ENCODE data around the gene GIT2. TPM values are rescaled to one million over a fixed set of nuclear protein-coding genes. Genes with fewer than 3 reads are reported as not detected.

The GIT2 gene
- total and polyA plus RNA-seq, 2 of the 8 experiments (the other 6 are each of a cell fraction or from before 2014, with no cell fraction given) = 9.6 to 20.7 TPM

GRCh38 chr12:110038741-110039084, 42.5 kb upstream of the GIT2 start:
- CTCF ChIA-PET (ENCODE audit: partially characterized antibody) = interaction anchor here (1.0 to 1.1 kb wide), 2 partner anchors 11 to 105 kb away, joined by 3 read pairs; no protein-coding TSS in a partner anchor
- no peak overlapping the region for H3K27ac ChIP-seq (ENCODE audit: low read depth, low read length)
- H3K23ac ChIP-seq (ENCODE audit: insufficient read length) = no peak overlapping the region
- no peak overlapping the region for H3K4ac ChIP-seq (replicated peaks; ENCODE audit: insufficient read length, low read depth, low read length)
- no peak overlapping the region for H3K56ac ChIP-seq (replicated peaks; ENCODE audit: insufficient read length, low read depth, low read length)
- no peak overlapping the region for H3K18ac ChIP-seq (ENCODE audit: extremely low read depth, low read length)
- WGBS, 2 experiments (ENCODE audit: extremely low coverage in 1 of 2, insufficient coverage in 1 of 2, insufficient read length in 1 of 2, insufficient replicate concordance in 2 of 2, low coverage in 1 of 2, low lambda C conversion rate in 2 of 2, missing lambda C conversion rate in 1 of 2) = 82% methylated on average over 5 of the region's 5 CpGs; no CpG with 5 or more reads in 1 of the 2 experiments
- H2BK5ac ChIP-seq (ENCODE audit: low read depth, low read length) = no peak overlapping the region
- FAIRE-seq (no peak), DNase-seq (ENCODE audit: low read depth in 1 of 2, low spot score in 2 of 2) (no peak)
- H4K91ac ChIP-seq (replicated peaks; ENCODE audit: insufficient read length, low read length) = no peak overlapping the region
- H3K4me3 ChIP-seq (ENCODE audit: extremely low read depth in 1 of 4, insufficient read depth in 2 of 4, low read depth in 3 of 4, low read length in 4 of 4) = no peak overlapping the region
- peaks cover 0 to 6% of the 10 kb centered on the region in 2 experiments for H4K20me1 ChIP-seq (replicated peaks in 1 of 2; ENCODE audit: control insufficient read depth in 1 of 2, insufficient read depth in 2 of 2, low read length in 2 of 2)
- no peak overlapping the region for H3K14ac ChIP-seq (ENCODE audit: insufficient read length)
- no peak overlapping the region for H2AK5ac ChIP-seq (ENCODE audit: low read depth, low read length)
- H3K36me3 ChIP-seq (ENCODE audit: control insufficient read depth in 2 of 4, insufficient read depth in 4 of 4, low read length in 3 of 4) = peaks cover 0 to 12% (median 3%) of the 10 kb centered on the region in 4 experiments; a peak in 2 of 8 replicates
- H2BK20ac ChIP-seq (ENCODE audit: low read length) = no peak overlapping the region
- no peak overlapping the region for H2BK15ac ChIP-seq (ENCODE audit: low read length)
- no peaks in the 10 kb centered on the region for H3K79me2 ChIP-seq (ENCODE audit: control insufficient read depth in 1 of 2, insufficient read depth in 2 of 2, low read length in 2 of 2)
- no peak overlapping the region for H3K4me2 ChIP-seq (ENCODE audit: insufficient read depth in 1 of 2, low read depth in 2 of 2, low read length in 2 of 2)
- H3K27me3 ChIP-seq (replicated peaks in 1 of 4; ENCODE audit: control insufficient read depth in 3 of 4, extremely low read depth in 1 of 4, insufficient read depth in 3 of 4, low read length in 3 of 4) = no peaks in the 10 kb centered on the region
- no peak overlapping the region for H3K9ac ChIP-seq (replicated peaks in 1 of 4; ENCODE audit: extremely low read depth in 1 of 4, low read depth in 3 of 4, low read length in 3 of 4)
- H3K79me1 ChIP-seq (ENCODE audit: low read depth, low read length) = 0 out of 2 replicates have a peak, but pooled peaks cover 2% of the 10 kb centered on the region
- no peak overlapping the region for H4K8ac ChIP-seq (ENCODE audit: extremely low read depth, insufficient read depth, low read length)
- no peaks in the 10 kb centered on the region for H3K9me3 ChIP-seq (ENCODE audit: insufficient read depth in 2 of 2, low read depth in 1 of 2, low read length in 1 of 2)
- TF ChIP-seq BCL11A (IDR thresholded peaks at IDR 0.05; ENCODE audit: low read depth in 2 of 2, low read length in 2 of 2) = no peak
- TF ChIP-seq CREB1 (IDR thresholded peaks at IDR 0.05) = no peak
- POLR2A ChIA-PET (ENCODE audit: partially characterized antibody) = no interaction called here
- H3K23me2 ChIP-seq (ENCODE audit: low read depth, low read length) = 0 out of 2 replicates have a peak, but pooled peaks cover 2% of the 10 kb centered on the region
- H2BK120ac ChIP-seq (replicated peaks; ENCODE audit: low read depth, low read length) = no peak overlapping the region
- H3K4me1 ChIP-seq (replicated peaks in 1 of 4; ENCODE audit: control insufficient read depth in 3 of 4, insufficient read depth in 4 of 4, low read length in 3 of 4) = peaks cover 0 to 2% (median 0%) of the 10 kb centered on the region in 4 experiments; a peak in 1 of 7 replicates
- no peak overlapping the region for H2AFZ ChIP-seq (ENCODE audit: low read length)
- H2BK12ac ChIP-seq (ENCODE audit: low read depth, low read length) = no peak overlapping the region
- no peak overlapping the region for H4K5ac ChIP-seq (ENCODE audit: insufficient read length, low read depth, low read length)
